ENCODE data around the gene IRF8. TPM values are rescaled to one million over a fixed set of nuclear protein-coding genes. Genes with fewer than 3 reads are reported as not detected.

The IRF8 gene
- total RNA-seq, 2 experiments from 2014 or later = 323 to 328 TPM

DNA sequence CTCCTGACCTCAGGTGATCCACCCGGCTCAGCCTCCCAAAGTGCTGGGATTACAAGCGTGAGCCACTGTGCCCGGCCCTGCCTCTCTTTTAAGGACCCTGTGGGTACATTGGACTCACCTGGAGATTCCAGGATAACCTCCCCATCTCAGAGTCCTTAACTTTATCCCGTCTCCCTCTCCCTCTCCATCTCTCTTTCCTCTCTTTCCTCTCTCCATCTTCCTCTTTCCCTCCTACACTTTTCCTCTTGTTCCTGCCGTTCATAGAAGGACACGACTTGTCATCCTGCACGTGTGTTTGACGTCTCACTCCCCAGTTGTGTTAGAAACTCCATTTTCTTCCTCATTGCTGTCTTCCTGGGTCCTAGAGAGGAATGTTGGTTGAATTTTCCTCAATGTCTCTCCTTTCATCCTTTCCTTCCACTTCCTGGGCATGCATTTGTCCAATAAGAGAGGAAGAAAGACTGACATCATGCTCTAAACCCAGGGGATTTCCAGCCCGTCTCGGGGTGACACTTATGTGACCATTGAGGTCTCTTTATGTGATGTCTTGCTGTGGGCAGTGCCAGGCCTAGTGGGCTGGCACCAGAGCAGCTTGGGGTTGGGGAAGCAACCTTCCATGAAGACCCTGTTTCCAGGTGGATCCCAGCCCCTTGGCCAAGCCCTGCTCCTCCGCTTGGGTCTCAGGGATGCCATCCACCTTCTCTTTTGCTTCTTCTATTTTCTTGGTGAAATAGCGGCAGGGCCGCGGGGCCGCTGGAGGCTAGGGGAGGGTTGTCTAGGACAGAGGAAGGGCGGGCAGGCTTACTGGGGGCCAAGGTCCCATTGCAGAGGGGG is 39.8 kb upstream of the IRF8 start:
- Mint-ChIP-seq H3K4me1 (ENCODE audit: low read depth) (peaks cover 10% of the 10 kb centered on the region), H3K4me3 (no peak overlapping the region), H3K27ac (no peak overlapping the region), H3K9me3 (peaks cover 4% of the 10 kb centered on the region), H3K27me3 (ENCODE audit: low read depth) (peaks cover 2% of the 10 kb centered on the region), H3K36me3 (ENCODE audit: low read depth) (no peaks in the 10 kb centered on the region)
- CTCF ChIA-PET = interaction anchor here (1.2 kb wide), 1 partner anchor 38 kb away, joined by 4 read pairs; no protein-coding TSS in a partner anchor
- intact Hi-C loops (cut with micrococcal nuclease) = no loop called here
- DNase-seq = no peak

GRCh38 chr16:85859818-85860125 is 39.2 kb upstream of the IRF8 start:
- H3K27ac Mint-ChIP-seq = no peak overlapping the region
- CTCF ChIA-PET = interaction anchor here (1.2 kb wide), 1 partner anchor 39 kb away, joined by 4 read pairs; no protein-coding TSS in a partner anchor
- H3K4me1 Mint-ChIP-seq (ENCODE audit: low read depth) = peaks cover 10% of the 10 kb centered on the region
- intact Hi-C loops (cut with micrococcal nuclease) = loop anchor here (5.0 kb wide), 1 partner anchor 38 kb away; the partner anchor contains the start of gene IRF8
- DNase-seq = no peak
- peaks cover 2% of the 10 kb centered on the region for H3K27me3 Mint-ChIP-seq (ENCODE audit: low read depth)
- no peaks in the 10 kb centered on the region for H3K36me3 Mint-ChIP-seq (ENCODE audit: low read depth)
- peaks cover 4% of the 10 kb centered on the region for H3K9me3 Mint-ChIP-seq
- H3K4me3 Mint-ChIP-seq = no peak overlapping the region

DNA sequence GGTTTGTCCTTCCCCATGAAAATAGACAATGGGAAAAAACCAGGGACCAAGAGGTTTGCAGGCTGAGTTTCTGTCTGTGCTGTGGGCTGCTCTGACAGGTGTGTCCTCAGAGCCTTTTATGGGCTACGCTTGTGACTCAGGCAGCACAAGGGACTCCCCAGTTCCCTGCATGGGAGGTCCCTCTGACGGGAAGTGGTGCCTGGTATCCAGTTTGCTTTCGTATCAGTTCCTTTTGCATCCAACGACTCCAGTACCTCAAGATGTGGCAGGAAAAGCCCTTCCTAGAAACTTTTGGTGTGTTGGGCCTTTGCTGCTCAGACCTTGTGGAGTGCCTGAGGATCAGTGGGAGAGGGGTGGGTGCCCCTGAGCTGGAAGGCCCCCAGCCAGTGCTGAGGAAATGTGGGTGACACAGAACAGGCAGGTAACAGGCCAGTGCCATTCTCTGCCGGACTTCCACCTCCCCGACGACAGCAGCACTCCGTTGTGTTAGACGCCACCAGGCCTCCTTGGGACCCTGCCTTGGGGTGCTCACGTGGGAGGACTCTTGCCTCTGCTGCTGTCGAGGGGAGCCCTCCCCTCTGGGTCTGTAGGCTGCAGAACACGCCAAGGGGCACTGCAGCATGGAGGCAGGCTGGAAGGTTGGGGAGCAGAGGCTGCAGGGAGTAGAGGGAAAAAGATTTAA is 38.4 kb upstream of the IRF8 start:
- Mint-ChIP-seq H3K27me3 (ENCODE audit: low read depth) (peaks cover 2% of the 10 kb centered on the region), H3K4me1 (ENCODE audit: low read depth) (peaks cover 10% of the 10 kb centered on the region), H3K9me3 (peaks cover 3% of the 10 kb centered on the region), H3K4me3 (no peak overlapping the region), H3K36me3 (ENCODE audit: low read depth) (no peaks in the 10 kb centered on the region), H3K27ac (no peak overlapping the region)
- DNase-seq = peak; percentile 61
- CTCF ChIA-PET = interaction anchor here (1.2 kb wide), 1 partner anchor 39 kb away, joined by 4 read pairs; no protein-coding TSS in a partner anchor
- intact Hi-C loops (cut with micrococcal nuclease) = loop anchor here (5.0 kb wide), 1 partner anchor 37 kb away; the partner anchor contains the start of gene IRF8

GRCh38 chr16:85861095-85861825 is 37.7 kb upstream of the IRF8 start:
- Mint-ChIP-seq H3K9me3 (no peaks in the 10 kb centered on the region), H3K4me3 (no peak overlapping the region), H3K4me1 (ENCODE audit: low read depth) (peaks cover 8% of the 10 kb centered on the region), H3K27me3 (ENCODE audit: low read depth) (no peaks in the 10 kb centered on the region), H3K36me3 (ENCODE audit: low read depth) (no peaks in the 10 kb centered on the region), H3K27ac (no peak overlapping the region)
- CTCF ChIA-PET = no interaction called here
- DNase-seq = no peak
- intact Hi-C loops (cut with micrococcal nuclease) = loop anchor here (5.0 kb wide), 1 partner anchor 36 kb away; the partner anchor contains the start of gene IRF8

- Mint-ChIP-seq H3K27ac (no peak overlapping the region), H3K27me3 (ENCODE audit: low read depth) (no peaks in the 10 kb centered on the region), H3K4me3 (no peak overlapping the region), H3K36me3 (ENCODE audit: low read depth) (no peaks in the 10 kb centered on the region), H3K4me1 (ENCODE audit: low read depth) (peaks cover 8% of the 10 kb centered on the region), H3K9me3 (no peaks in the 10 kb centered on the region)
- CTCF ChIA-PET = interaction anchor here (0.6 kb wide), 1 partner anchor 285 kb away, joined by 3 read pairs; no protein-coding TSS in a partner anchor
- intact Hi-C loops (cut with micrococcal nuclease) = loop anchor here (5.0 kb wide), 1 partner anchor 35 kb away; the partner anchor contains the start of gene IRF8
- DNase-seq = no peak
These were observed 36.2 kb upstream of the IRF8 start for GRCh38 chr16:85862476-85863383.

DNA sequence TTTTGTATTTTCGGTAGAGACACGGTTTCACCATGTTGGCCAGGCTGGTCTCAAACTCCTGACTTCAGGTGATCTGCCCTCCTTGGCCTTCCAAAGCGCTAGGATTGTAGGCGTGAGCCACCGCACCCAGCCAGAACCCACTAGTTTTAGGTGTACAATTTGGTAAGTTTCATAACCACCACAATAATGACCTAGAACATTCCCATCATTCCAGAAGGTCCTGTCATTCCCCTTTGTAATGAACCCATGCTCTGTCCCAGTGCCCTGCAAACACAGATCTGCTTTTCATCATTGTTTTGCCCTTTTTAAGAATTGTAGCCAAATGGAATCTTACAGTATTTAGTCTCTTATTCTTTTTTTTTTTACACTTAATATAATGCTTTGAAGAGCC is 35.6 kb upstream of the IRF8 start:
- Mint-ChIP-seq H3K4me1 (ENCODE audit: low read depth) (peaks cover 8% of the 10 kb centered on the region), H3K27me3 (ENCODE audit: low read depth) (no peaks in the 10 kb centered on the region), H3K36me3 (ENCODE audit: low read depth) (no peaks in the 10 kb centered on the region), H3K27ac (no peak overlapping the region), H3K9me3 (peaks cover under 1% of the 10 kb centered on the region), H3K4me3 (no peak overlapping the region)
- CTCF ChIA-PET = interaction anchor here (0.6 kb wide), 1 partner anchor 284 kb away, joined by 3 read pairs; no protein-coding TSS in a partner anchor
- intact Hi-C loops (cut with micrococcal nuclease) = loop anchor here (5.0 kb wide), 1 partner anchor 34 kb away; the partner anchor contains the start of gene IRF8
- DNase-seq = no peak

GRCh38 chr16:85864965-85865364 is 34.0 kb upstream of the IRF8 start:
- DNase-seq = no peak
- Mint-ChIP-seq H3K4me3 (no peak overlapping the region), H3K36me3 (ENCODE audit: low read depth) (no peaks in the 10 kb centered on the region), H3K9me3 (peaks cover 4% of the 10 kb centered on the region), H3K27ac (no peak overlapping the region), H3K27me3 (ENCODE audit: low read depth) (no peaks in the 10 kb centered on the region), H3K4me1 (ENCODE audit: low read depth) (peaks cover 20% of the 10 kb centered on the region)
- intact Hi-C loops (cut with micrococcal nuclease) = loop anchor here (5.0 kb wide), 1 partner anchor 32 kb away; the partner anchor contains the start of gene IRF8
- CTCF ChIA-PET = no interaction called here

DNA sequence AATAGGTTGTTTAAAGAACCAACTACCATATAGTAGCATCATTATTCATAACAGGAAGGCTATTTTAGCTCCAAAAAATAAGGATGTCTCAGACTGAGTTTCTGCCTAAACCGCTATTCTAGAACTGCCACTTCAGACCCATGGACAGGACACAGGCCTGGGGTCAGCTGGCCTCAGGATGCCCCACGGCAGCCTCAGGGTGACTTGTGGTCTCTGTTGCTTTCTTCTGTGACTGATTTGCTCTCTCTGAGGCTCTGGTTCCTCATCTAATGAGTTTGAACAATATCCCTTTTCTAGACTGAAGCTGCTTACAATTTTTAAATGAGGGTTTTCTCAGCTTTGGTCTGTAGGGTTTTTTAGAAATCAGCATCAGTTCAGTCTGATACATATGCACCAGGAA is 31.8 kb upstream of the IRF8 start:
- no peak for DNase-seq
- H3K9me3 Mint-ChIP-seq = peaks cover 4% of the 10 kb centered on the region
- CTCF ChIA-PET = interaction anchor here (0.7 to 2.0 kb wide), 4 partner anchors 26 to 46 kb away, joined by 3 to 9 read pairs (median 4); no protein-coding TSS in a partner anchor
- no peak overlapping the region for H3K4me3 Mint-ChIP-seq
- H3K27ac Mint-ChIP-seq = no peak overlapping the region
- no peaks in the 10 kb centered on the region for H3K36me3 Mint-ChIP-seq (ENCODE audit: low read depth)
- intact Hi-C loops (cut with micrococcal nuclease) = no loop called here
- no peaks in the 10 kb centered on the region for H3K27me3 Mint-ChIP-seq (ENCODE audit: low read depth)
- peaks cover 34% of the 10 kb centered on the region for H3K4me1 Mint-ChIP-seq (ENCODE audit: low read depth)

GRCh38 chr16:85868495-85868894 is 30.5 kb upstream of the IRF8 start:
- Mint-ChIP-seq H3K4me1 (ENCODE audit: low read depth) (peaks cover 34% of the 10 kb centered on the region), H3K27me3 (ENCODE audit: low read depth) (no peaks in the 10 kb centered on the region), H3K4me3 (no peak overlapping the region), H3K36me3 (ENCODE audit: low read depth) (no peaks in the 10 kb centered on the region), H3K9me3 (peaks cover 4% of the 10 kb centered on the region), H3K27ac (peak overlapping the region; percentile 10)
- DNase-seq = no peak
- intact Hi-C loops (cut with micrococcal nuclease) = no loop called here
- CTCF ChIA-PET = no interaction called here

GRCh38 chr16:85869206-85869605 is 29.8 kb upstream of the IRF8 start:
- H3K4me1 Mint-ChIP-seq (ENCODE audit: low read depth) = peaks cover 34% of the 10 kb centered on the region
- no peak overlapping the region for H3K27ac Mint-ChIP-seq
- no peak overlapping the region for H3K4me3 Mint-ChIP-seq
- DNase-seq = no peak
- H3K36me3 Mint-ChIP-seq (ENCODE audit: low read depth) = no peaks in the 10 kb centered on the region
- H3K27me3 Mint-ChIP-seq (ENCODE audit: low read depth) = no peaks in the 10 kb centered on the region
- intact Hi-C loops (cut with micrococcal nuclease) = no loop called here
- H3K9me3 Mint-ChIP-seq = peaks cover 4% of the 10 kb centered on the region
- CTCF ChIA-PET = no interaction called here

Data from activated naive CD4-positive, alpha-beta T cell treated with anti-CD3 and anti-CD28 coated beads for 36 hours (primary cell).